Measurements from ENCODE around the gene ISL2.

DNA sequence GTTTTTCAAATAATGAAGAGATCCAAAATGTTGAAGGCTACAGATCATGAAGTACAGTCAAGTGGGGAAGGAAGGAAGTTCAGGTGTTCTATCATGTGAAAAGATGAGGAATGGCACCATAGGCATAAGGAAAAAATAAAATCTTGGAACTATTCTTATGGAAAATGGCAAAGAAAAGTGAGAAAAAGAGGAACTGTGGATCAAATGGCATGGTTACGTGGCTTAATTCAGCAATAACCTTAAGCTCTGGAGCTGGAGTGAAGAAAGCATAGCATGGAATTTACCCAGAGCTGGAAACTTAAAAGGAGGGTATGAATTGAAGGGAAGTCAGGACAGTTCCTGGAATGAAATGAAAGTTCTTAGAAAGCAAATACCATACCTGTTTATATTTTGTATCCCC lies 39.7 kb upstream of the ISL2 start:
- TF ChIP-seq, protein P1, sequence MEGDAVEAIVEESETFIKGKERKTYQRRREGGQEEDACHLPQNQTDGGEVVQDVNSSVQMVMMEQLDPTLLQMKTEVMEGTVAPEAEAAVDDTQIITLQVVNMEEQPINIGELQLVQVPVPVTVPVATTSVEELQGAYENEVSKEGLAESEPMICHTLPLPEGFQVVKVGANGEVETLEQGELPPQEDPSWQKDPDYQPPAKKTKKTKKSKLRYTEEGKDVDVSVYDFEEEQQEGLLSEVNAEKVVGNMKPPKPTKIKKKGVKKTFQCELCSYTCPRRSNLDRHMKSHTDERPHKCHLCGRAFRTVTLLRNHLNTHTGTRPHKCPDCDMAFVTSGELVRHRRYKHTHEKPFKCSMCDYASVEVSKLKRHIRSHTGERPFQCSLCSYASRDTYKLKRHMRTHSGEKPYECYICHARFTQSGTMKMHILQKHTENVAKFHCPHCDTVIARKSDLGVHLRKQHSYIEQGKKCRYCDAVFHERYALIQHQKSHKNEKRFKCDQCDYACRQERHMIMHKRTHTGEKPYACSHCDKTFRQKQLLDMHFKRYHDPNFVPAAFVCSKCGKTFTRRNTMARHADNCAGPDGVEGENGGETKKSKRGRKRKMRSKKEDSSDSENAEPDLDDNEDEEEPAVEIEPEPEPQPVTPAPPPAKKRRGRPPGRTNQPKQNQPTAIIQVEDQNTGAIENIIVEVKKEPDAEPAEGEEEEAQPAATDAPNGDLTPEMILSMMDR (IDR thresholded peaks at IDR 0.05) = no peak
- no peak for TF ChIP-seq SIN3A (IDR thresholded peaks at IDR 0.05; ENCODE audit: borderline replicate concordance, insufficient read depth, low read depth, low read length)
- TF ChIP-seq TCF7L2 (IDR thresholded peaks at IDR 0.05; ENCODE audit: low read depth, low read length) = no peak

All from Panc1 (cell line).